Measurements from ENCODE around the gene ST7L. TPM values are rescaled to one million over a fixed set of nuclear protein-coding genes. Genes with fewer than 3 reads are reported as not detected.

Gene ST7L
- total RNA-seq, 1 experiment from 2014 or later: 13.7 TPM

- DNase-seq (ENCODE audit: low spot score): no peak
Measured at GRCh38 chr1:112546076-112546475, 72.9 kb downstream of the ST7L start.

GRCh38 chr1:112544751-112545150 lies 74.2 kb downstream of the ST7L start:
- no peak for DNase-seq (ENCODE audit: low spot score)

GRCh38 chr1:112544011-112544688 lies 74.8 kb downstream of the ST7L start:
- peak; percentile 83 for DNase-seq (ENCODE audit: low spot score)

- DNase-seq (ENCODE audit: low spot score): no peak
Measured at GRCh38 chr1:112542206-112542973, 76.6 kb downstream of the ST7L start.

GRCh38 chr1:112541299-112541698 lies 77.6 kb downstream of the ST7L start:
- DNase-seq (ENCODE audit: low spot score): no peak

GRCh38 chr1:112540226-112540794 lies 78.6 kb downstream of the ST7L start:
- no peak for DNase-seq (ENCODE audit: low spot score)

GRCh38 chr1:112538883-112539282 lies 80.1 kb downstream of the ST7L start:
- DNase-seq (ENCODE audit: low spot score): no peak

- DNase-seq (ENCODE audit: low spot score): no peak
Measured at GRCh38 chr1:112537456-112537855, 81.5 kb downstream of the ST7L start.

GRCh38 chr1:112536561-112536960 lies 82.4 kb downstream of the ST7L start:
- no peak for DNase-seq (ENCODE audit: low spot score)

- no peak for DNase-seq (ENCODE audit: low spot score)
Measured at GRCh38 chr1:112533029-112533428, 85.9 kb downstream of the ST7L start.

- no peak for DNase-seq (ENCODE audit: low spot score)
Measured at GRCh38 chr1:112532064-112532463, 86.9 kb downstream of the ST7L start.

- no peak for DNase-seq (ENCODE audit: low spot score)
Measured at GRCh38 chr1:112530832-112531231, 88.1 kb downstream of the ST7L start.

- no peak for DNase-seq (ENCODE audit: low spot score)
Measured at GRCh38 chr1:112529301-112529700, 89.6 kb downstream of the ST7L start.

- DNase-seq (ENCODE audit: low spot score): no peak
Measured at GRCh38 chr1:112528076-112528475, 90.9 kb downstream of the ST7L start.

- DNase-seq (ENCODE audit: low spot score): no peak
Measured at GRCh38 chr1:112527266-112528010, 91.5 kb downstream of the ST7L start.

GRCh38 chr1:112524986-112525385 lies 94.0 kb downstream of the ST7L start:
- no peak for DNase-seq (ENCODE audit: low spot score)

- DNase-seq (ENCODE audit: low spot score): no peak
Measured at GRCh38 chr1:112524251-112524650, 94.7 kb downstream of the ST7L start.

- DNase-seq (ENCODE audit: low spot score): peak; percentile 88
Measured at GRCh38 chr1:112522621-112523020, 96.3 kb downstream of the ST7L start.

- DNase-seq (ENCODE audit: low spot score): no peak
Measured at GRCh38 chr1:112520166-112520565, 98.8 kb downstream of the ST7L start.

GRCh38 chr1:112518186-112518585 lies 100.8 kb downstream of the ST7L start:
- no peak for DNase-seq (ENCODE audit: low spot score)

GRCh38 chr1:112517646-112518045 lies 101.3 kb downstream of the ST7L start:
- DNase-seq (ENCODE audit: low spot score): no peak

GRCh38 chr1:112517231-112517630 lies 101.7 kb downstream of the ST7L start:
- DNase-seq (ENCODE audit: low spot score): no peak
